CD4-positive, alpha-beta T cell treated with Interferon gamma for 1 hour (primary cell): ENCODE measurements around the gene HBG2.

Source experiments
- DNase-seq: peaks from one replicate; pipeline ENCODE4 v3.0.0-alpha.2; 2020

The HBG2 gene

DNA sequence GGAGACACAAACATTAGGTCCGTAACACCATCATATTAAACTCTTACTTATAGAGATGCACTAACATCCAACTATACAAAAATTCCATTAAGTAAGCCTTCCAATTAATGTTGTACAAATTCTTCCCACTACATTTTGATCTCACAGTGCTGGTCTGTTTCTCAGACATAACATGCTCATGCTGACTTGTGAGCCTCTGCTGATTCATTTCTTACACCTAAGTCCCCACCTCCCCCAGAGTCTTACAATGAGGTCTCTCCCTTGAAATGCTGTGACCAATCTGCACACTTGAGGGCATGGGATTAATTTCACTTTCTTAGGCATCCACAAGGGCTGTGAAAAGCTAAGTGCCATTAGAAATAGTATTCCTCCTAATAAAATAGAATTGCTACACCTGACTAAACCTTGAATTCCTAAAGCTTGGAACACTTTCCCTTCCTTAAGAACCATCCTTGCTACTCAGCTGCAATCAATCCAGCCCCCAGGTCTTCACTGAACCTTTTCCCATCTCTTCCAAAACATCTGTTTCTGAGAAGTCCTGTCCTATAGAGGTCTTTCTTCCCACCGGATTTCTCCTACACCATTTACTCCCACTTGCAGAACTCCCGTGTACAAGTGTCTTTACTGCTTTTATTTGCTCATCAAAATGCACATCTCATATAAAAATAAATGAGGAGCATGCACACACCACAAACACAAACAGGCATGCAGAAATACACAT is 6.9 kb downstream of the HBG2 start:
- DNase-seq = no peak

DNA sequence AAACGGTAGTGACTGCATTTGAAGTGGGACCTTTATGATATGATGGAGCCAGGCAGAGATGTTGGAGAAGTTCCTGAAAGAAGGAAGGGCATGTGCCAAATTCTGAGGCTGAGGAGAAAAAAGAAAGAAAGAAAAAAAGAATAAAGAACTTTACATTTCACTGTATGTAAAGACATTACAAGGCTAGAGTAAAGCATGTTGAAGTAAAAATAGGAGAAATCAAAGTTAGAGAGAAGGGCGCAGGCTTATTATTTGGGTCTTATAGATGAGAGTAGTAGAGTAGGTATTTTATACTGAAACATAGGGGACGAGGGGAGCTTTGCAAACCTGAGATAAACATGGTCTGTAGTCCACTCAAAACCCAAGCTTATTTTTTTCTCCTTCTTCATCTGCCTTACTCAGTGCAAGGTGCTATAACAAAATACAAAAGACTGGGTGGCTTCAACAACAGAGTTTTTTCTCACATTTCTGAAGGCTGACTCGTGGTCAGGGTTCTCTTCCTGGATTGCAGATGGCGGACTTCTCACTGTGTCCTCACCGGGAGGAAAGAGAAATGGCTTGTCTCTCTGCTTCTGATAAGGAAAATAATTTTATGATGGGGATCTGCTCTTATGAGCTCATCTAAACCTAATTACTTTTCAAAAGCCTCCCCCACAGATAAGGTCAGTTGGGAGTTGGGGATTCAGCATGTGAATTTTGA is 7.7 kb downstream of the HBG2 start:
- no peak for DNase-seq

DNA sequence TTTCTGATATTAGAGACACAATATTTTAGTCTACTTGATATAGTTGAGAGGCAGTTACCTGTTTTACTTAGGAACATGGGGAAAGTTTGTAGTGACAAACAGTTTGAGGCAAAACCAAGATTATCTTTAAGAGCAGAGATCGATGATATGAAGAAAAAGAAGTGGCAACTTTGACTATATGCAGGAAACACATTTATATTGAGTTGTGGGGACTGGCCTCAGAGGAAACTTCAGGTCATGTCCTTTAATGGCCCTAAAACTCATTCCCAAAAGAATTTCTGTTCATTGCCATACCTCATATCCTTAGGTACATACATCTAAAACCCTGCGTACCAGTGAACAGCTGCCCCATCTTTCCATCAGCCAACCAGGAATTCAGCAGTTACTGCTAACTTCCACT is 9.4 kb downstream of the HBG2 start:
- DNase-seq = no peak

DNA sequence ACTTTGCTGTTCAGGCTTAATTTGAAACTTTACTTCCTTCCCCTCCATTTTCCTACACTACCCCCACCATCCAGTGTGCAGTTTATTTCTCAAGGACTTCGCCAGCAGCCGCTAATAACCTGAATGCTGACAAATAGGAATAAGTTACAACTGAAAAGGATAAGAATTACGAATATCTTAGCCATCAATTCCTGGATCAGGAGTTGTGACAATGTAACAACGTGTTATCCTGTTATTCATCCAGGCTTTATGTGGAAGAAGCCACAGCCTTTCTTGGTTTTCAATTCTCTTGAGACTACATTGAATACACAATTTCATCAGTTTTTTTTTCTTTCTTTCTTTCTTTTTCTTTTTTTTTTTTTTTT is 10.8 kb downstream of the HBG2 start:
- no peak for DNase-seq

DNA sequence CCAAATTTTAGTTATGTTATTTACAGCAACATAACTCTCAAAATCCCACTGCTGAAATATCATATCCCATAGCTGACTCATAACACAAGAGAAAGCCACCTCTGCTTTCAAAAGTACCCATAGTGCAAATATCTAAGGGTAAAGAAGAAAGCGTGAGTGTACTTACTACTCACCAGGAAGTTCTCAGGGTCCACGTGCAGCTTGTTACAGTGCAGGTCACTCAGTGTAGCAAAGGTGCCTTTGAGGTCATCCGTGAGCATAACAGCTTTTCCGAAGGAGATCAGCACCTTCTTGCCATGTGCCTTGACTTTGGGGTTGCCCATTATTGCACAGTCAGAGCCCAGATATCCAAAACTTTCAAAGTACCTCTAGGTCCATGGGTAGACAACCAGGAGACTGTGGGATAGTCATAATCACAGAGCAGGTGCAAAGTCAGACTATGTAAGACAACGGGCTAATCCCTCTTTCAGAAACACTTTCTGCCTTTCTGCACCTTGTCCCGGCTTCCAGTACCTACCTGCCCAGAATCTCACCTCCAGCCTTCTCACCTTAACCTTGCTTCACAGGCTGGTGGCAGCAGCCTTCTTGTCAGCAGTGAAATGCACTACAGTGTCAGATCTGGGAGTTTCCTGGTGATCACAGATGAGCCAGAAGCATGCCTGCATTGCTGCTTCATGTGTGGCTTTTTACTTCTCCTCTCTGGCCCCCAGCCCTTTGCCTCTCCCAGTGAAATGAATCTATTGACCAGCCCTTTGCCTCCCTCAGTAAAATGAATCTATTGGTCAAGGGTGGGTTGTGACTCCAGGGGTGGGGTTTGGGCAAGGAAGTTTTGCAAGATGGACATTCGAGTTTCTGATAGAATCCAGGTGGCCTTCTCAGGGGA is 11.4 kb downstream of the HBG2 start:
- DNase-seq = no peak

DNA sequence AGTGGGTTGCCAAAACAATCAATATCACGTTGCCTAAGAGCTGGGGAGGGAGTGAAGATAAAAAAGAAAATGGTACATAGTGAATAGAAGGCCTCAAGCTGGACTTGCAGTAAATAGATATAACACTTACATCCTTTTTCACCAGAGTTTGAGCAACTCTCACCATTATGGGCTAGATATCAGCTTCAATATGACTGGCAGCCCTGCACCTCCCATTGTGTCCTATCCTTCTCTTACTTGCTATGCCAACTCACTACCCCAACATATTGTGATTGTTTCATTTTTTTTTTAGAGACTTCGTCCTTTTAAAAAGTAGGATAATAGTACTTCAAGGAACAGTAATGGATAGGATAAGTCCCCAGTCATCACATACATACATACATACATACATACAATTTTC is 12.4 kb downstream of the HBG2 start:
- no peak for DNase-seq

DNA sequence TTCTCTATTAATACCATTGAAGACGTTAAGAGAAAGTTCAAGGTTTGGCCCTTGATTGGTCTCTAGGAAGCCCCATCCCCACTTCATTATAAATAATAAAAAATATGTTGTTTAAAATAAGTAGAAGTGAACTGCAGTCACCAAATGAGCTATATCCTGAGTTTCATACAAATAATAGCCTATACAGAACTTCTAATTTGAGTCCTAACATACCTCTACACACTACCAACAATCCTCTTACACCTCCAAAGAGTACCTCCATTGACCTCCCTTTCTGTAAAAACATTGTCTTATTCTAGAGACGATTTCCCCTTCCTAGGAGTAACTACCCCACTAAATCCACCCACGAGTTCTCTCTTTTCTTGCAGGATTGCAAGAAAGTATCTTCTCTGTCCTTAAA is 13.1 kb downstream of the HBG2 start:
- no peak for DNase-seq

DNA sequence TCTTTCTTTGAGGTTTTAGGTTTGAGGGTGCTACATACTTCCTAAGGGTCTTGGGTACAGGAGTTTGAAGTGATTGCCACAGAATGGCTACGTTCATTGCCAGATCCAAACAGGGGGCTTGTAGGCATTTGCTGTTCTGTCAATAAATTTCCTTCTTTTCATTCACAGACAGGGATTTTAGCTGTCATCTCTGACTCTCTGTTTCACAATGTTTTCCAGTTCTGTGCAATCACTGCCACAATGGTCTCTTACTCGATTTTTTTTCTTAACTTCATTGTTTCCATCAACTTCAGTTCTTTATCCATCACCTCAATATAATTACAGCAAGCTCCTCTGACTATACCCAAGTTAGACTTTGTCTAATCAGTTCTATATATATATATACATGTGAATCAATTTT is 14.1 kb downstream of the HBG2 start:
- no peak for DNase-seq

DNA sequence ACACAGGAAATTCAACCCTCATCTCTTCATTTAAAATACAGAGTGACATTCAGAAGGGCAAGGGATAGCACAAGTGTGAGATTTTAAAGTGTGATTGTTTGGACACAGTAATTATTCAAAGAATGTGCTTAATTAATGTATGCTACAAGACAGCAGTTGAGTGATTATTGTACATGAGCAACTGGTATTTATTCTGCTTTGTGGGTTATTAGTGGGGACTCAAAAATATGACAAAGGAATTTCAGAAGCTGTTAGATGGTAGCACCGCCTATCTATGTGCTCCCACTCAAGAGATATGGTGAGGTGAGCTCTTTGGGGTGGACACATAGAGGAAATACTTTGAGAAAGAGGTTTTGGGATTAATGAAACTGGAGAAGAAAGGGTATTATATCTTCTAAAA is 14.5 kb downstream of the HBG2 start:
- no peak for DNase-seq

DNA sequence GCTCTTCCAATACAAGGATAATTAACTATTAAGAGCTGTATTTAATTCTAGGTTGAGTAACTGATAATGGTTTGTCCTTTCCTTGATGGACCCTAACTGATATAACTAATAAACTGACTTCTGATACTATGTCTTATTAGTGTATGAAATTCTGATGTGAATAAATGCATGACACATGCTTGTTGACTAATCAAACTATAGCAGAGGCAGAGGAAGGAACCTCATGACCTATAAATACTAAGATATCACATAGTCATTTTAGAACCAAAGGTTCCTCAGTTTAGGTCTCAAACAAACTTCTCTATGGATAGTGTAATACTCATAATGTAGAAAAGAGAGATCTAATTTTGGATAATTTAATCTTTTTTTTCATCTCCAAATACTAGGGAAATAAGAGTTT is 15.5 kb downstream of the HBG2 start:
- no peak for DNase-seq

DNA sequence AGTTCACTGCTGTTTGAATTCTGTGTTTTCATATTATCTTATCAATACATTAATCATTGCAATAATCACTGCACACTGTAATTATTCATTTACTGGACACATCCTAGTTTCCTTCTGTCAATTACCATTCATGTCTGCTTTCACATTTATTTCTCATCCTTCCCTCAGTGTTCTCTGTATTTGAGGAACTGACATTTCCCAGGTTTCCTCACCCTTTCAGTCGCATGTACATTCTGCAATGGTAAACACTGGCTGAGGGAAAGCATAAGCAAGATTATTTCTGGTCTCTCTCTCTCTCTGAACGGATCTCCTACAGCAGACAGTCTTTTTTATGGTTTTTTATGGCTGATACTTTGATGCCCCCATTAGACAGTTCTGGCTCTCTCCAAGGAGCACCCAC is 16.1 kb downstream of the HBG2 start:
- DNase-seq = no peak

DNA sequence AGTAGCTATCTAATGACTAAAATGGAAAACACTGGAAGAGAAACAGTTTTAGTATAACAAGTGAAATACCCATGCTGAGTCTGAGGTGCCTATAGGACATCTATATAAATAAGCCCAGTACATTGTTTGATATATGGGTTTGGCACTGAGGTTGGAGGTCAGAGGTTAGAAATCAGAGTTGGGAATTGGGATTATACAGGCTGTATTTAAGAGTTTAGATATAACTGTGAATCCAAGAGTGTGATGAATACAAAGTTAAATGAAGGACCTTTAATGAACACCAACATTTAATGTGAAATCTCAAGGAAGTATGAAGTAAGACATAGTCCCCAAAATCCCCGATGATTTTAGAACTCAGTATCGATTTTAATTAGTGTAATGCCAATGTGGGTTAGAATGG is 17.2 kb downstream of the HBG2 start:
- no peak for DNase-seq

DNA sequence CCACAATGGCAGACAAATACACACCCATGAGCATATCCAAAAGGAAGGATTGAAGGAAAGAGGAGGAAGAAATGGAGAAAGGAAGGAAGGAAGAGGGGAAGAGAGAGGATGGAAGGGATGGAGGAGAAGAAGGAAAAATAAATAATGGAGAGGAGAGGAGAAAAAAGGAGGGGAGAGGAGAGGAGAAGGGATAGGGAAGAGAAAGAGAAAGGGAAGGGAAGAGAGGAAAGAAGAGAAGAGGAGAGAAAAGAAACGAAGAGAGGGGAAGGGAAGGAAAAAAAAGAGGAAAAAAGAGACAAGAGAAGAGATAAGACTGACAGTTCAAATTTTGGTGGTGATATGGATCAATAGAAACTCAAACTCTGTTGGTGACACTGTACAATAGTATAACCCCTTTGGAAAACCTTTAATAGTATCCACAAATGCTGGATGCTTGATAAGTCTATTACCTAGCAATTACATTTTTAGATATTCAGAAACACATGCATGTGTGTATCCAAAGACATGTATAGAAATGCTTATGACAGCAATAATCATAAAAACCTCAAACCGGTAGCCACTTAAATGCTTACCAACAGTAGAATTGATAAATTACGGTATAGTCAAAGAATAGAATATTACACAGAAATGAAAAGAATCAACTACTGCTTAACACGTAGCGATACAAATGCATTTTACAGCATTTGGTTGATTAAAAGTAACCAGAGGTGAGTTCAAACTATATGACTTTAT is 19.1 kb downstream of the HBG2 start:
- no peak for DNase-seq

DNA sequence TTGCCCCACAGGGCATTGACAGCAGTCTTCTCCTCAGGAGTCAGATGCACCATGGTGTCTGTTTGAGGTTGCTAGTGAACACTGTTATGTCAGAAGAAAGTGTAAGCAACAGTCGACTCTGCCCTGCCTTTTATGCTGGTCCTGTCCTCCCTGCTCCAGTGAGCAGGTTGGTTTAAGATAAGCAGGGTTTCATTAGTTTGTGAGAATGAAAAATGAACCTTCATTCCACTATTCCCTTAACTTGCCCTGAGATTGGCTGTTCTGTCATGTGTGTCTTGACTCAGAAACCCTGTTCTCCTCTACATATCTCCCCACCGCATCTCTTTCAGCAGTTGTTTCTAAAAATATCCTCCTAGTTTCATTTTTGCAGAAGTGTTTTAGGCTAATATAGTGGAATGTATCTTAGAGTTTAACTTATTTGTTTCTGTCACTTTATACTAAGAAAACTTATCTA is 20.2 kb downstream of the HBG2 start, which contains the start of gene HBD:
Gene HBD, minus strand, starts transcription at position 103 of the 454 bp plus-strand sequence. Its CDS starts 50 bp downstream, at position 53.
- DNase-seq = no peak

DNA sequence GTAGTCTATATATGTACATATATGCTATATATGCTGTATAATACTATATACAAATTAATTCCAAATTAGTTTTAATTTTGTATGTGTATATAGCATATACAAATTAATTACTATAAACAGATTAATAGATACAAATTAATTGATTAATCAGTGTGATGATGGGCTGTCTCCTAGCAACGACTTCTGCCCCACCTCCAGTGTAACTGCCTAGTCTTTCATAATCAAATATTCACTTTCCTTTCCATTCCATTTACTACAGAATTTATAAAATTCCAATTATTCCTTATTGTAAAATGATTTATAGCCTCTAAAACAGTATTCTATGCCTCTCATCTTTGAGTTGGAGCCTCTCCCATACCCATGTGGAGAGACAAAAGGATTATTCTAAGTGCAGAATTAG is 21.3 kb downstream of the HBG2 start:
- DNase-seq = no peak

DNA sequence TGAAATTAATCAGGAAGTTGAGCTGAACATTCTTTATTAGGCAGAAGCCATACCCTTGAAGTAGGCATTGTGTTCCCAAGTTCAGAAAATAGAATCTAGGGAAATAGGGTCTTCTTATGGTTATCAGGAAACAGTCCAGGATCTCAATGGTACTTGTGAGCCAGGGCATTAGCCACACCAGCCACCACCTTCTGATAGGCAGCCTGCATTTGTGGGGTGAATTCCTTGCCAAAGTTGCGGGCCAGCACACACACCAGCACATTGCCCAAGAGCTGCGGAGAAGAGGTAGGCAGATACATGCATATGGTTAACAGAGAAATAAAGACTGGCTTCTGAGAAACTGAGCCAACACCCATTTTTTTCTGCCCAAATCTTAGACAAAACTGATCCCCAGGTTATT is 21.8 kb downstream of the HBG2 start:
- no peak for DNase-seq

DNA sequence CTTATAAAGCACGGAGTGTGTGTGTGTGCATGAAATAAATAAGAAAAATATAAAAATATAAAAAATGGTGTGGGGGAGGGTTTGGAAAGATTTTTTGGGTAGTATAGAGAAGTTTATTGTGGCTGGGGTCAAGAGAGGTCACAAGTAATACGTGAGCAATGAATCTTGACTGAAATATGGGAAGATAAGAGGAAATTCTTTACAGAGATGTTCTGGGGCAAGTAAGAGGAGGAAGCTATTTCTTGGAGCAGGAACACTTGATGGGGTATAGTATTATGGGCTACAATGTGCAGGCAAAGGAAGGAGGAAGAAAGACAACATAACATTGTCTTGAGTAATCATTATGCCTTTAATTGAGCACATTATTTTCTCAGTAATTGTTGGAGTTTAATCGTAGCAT is 22.4 kb downstream of the HBG2 start:
- DNase-seq = no peak

DNA sequence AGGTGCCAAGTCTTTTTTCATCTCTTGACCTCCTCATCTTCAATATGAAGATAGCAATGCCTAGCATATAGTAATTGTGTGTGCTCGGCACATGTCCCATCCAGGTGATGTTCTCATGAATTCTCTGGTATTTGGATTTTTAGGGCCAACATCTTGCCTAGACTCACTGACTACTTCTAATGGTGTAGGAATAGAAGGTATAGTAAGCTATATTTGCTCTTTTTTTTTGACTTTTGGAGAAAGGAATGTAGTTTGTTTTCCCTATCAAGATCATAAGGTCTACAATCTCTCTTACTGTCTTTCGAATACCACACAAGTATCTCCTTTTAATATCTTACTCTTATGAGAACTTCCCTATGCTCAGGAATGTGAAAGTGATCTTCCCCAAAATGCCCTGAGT is 23.5 kb downstream of the HBG2 start:
- DNase-seq = no peak

DNA sequence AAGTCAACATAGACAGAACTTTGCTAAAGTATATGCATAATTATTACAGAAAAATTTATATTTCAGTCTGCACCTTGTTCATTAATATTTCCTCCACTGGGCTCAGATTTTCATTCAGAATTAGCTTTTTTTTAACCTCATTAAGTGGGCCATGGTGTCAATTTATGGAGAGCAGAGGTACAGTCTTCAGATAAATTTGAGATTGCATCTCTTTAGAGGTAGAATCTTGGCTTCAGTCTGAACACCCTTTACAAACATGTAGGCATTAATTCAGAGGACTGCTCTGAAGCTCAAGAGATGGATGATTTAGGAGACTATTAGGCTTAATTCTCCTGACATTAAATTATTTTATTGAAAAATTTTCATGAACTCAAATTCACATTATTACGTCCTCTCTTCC is 24.3 kb downstream of the HBG2 start:
- DNase-seq = no peak

DNA sequence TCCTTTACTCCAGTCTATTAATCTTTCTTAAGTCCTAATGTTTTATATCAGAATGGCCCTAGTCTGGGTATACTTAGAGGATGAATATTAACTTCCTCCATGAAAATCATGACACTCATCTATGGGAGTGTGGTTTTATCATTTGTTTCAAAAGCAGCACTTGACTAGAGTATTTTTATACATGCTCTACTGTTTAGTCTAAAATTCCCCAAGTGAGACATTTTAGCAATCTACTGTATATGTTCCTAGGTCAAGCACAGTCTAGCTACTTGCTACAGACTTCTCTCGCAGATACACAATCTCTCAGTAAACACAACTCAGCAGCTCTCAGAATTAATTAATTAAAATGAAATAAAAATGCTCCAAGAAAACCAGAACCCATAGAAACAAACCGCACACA is 24.8 kb downstream of the HBG2 start:
- DNase-seq = no peak

DNA sequence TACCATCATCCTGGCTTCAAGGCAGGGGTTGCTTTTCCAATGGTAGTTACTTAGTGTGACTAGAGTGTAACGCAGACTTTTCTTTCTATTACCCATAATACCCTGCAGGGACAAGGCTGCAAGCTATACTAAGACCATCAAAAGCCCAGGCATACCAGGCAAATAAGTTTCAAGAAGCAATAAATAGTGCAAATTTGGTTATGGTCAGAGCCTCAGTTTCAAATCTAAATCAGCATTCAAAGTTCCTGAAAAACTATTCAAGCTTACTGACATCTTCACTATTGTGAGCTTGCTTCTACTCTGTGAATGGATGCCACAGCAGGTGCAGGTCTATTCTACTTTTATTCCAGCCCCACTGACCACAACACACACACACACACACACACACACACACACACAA is 25.2 kb downstream of the HBG2 start:
- DNase-seq = no peak

DNA sequence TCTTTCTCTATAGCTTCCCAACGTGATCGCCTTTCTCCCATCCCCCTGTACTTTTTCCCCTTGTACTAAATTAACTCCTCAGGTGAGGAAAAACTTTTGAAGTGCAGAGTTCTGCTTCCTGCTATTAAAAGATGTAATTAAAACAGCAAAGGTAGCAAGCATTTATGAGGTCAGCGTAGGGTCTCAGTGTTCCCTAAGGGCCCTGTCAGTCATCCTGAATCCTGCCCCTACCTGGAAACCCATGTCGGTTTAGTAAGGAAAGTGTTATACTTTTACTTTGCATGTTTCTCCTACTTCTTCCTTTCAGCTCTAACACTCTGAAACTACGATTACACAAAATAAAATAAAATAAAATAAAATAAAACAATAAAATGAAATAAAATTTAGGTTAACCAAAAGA is 26.5 kb downstream of the HBG2 start:
- DNase-seq = no peak

DNA sequence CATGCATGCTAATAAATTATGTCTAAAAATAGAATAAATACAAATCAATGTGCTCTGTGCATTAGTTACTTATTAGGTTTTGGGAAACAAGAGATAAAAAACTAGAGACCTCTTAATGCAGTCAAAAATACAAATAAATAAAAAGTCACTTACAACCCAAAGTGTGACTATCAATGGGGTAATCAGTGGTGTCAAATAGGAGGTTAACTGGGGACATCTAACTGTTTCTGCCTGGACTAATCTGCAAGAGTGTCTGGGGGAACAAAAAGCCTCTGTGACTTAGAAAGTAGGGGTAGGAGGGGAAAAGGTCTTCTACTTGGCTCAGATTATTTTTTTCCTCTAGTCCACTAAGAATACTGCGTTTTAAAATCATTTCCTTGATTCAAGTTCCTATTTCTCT is 26.9 kb downstream of the HBG2 start:
- DNase-seq = no peak
